Measurements from ENCODE around the gene DLGAP4. TPM values are rescaled to one million over a fixed set of nuclear protein-coding genes. Genes with fewer than 3 reads are reported as not detected.

The DLGAP4 gene
- total and polyA plus RNA-seq, 9 donors: 18.2 to 75.9 (median 53.1) TPM

DNA sequence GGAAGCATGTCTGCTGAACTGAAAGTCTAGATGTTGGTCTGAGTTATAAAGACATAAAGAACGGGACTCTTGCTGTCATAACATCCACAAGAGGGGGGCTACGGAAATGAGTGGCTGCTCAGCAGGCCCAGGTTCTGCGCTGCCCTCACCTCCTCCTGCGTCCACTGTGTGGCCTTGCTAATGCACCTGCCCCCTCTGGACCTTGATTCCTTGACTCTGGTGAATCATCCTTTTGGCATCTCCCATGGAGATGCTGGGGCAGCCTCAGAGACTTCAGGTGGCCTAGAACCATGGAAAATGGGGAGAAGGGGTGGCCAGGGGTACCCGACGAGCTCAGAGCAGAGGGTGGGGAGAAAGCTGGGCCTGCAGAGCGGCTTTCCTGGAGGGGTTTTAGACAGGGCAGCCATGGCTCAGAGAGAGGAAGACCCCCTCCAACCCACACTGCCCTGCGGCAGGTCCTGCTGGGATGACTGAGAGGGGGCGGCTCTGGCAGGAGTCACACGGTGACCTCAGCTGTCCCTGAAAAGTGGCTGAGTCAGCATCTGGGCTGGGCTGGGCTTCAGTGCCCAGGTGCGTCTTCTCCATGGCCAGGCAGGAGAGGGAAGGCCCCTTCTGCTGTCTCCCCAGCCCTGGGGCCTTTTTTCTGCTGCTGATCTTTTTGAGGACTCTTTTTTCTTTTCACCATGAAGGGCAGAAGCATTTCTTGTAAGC lies 46.9 kb downstream of the DLGAP4 start:
- WGBS, 3 donors: 51 to 61% (median 53%) methylated on average over 11 of the region's 11 CpGs
- no peaks in the 10 kb centered on the region for H3K9me3 ChIP-seq
- DNase-seq: no peak
- no peak overlapping the region for H3K4me3 ChIP-seq
- H3K4me1 ChIP-seq (ENCODE audit: insufficient read depth): no peaks in the 10 kb centered on the region
- intact Hi-C loops (cut with DNase I): no loop called here
- H3K27ac ChIP-seq: no peak overlapping the region
- no peaks in the 10 kb centered on the region for H3K36me3 ChIP-seq
- H3K27me3 ChIP-seq: no peaks in the 10 kb centered on the region
- TF ChIP-seq POLR2A (IDR thresholded peaks at IDR 0.05): no peak
- no peak for TF ChIP-seq EP300 (IDR thresholded peaks at IDR 0.05)
- no peak for TF ChIP-seq CTCF (IDR thresholded peaks at IDR 0.05)

DNA sequence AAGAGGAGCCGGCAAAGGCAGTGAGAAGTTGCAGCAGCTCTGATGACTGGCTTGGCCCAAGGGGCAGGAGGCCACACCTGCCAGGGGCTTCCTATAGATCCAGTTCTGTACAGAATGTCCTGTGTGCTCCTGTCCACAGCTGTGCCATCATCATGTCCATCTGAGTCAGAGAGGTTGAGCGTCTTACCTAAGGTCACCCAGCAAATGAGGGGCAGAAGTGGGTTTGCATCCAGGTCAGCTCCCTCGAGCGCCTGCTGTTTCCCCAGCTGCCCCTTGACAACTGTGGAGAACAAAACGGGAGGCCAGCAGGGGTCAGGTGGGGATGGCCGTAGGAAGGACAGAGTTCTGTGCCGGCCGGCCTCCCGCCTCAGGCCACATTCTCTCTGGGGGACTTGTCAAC lies 47.6 kb downstream of the DLGAP4 start:
- Histone ChIP-seq H3K27ac (no peak overlapping the region), H3K36me3 (no peaks in the 10 kb centered on the region), H3K4me1 (ENCODE audit: insufficient read depth) (no peaks in the 10 kb centered on the region), H3K9me3 (no peaks in the 10 kb centered on the region), H3K27me3 (no peaks in the 10 kb centered on the region), H3K4me3 (no peak overlapping the region)
- intact Hi-C loops (cut with DNase I): no loop called here
- TF ChIP-seq CTCF (IDR thresholded peaks at IDR 0.05): no peak
- TF ChIP-seq EP300 (IDR thresholded peaks at IDR 0.05): no peak
- TF ChIP-seq POLR2A (IDR thresholded peaks at IDR 0.05): no peak
- DNase-seq: no peak
- 63 to 71% (median 68%) methylated on average over 9 of the region's 9 CpGs for WGBS, 3 donors

DNA sequence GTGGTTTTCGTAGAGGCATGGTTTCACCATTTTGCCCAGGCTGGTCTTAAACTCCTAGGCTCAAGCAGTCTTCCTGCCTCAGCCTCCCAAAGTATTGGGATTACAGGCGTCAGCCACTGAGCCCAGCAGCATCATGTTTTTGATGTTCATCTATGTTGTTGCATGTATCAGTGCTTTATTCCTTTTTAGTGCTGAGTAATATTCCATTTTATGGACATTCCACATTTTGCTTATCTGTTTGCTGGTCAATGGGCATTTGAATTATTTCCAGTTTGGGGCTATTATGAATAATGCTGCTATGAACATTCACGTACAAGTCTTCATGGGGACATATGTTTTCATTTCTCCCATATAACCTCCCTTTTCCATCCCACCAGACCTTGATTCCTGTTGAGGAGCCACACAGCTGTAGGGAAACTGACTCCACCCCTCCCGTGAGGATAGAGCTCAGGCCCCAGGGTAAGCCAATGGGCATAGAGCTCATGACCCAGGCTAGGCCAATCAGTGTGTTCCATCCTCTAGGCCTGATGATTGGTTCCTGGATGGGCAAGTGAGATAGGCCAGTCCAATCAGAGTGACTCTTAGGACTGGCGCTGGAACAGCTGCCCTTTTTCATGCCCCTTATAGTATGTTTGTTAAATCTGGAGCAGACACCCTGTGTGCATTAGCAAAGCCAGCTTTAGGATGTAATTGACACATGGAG lies 49.5 kb downstream of the DLGAP4 start:
- DNase-seq: no peak
- WGBS, 3 donors: 85 to 89% (median 85%) methylated on average over 5 of the region's 5 CpGs
- intact Hi-C loops (cut with DNase I): no loop called here
- Histone ChIP-seq H3K27me3 (no peaks in the 10 kb centered on the region), H3K4me3 (no peak overlapping the region), H3K9me3 (no peaks in the 10 kb centered on the region), H3K36me3 (no peaks in the 10 kb centered on the region), H3K4me1 (ENCODE audit: insufficient read depth) (no peaks in the 10 kb centered on the region), H3K27ac (no peak overlapping the region)
- no peak for TF ChIP-seq EP300 (IDR thresholded peaks at IDR 0.05)
- no peak for TF ChIP-seq POLR2A (IDR thresholded peaks at IDR 0.05)
- TF ChIP-seq CTCF (IDR thresholded peaks at IDR 0.05): no peak

DNA sequence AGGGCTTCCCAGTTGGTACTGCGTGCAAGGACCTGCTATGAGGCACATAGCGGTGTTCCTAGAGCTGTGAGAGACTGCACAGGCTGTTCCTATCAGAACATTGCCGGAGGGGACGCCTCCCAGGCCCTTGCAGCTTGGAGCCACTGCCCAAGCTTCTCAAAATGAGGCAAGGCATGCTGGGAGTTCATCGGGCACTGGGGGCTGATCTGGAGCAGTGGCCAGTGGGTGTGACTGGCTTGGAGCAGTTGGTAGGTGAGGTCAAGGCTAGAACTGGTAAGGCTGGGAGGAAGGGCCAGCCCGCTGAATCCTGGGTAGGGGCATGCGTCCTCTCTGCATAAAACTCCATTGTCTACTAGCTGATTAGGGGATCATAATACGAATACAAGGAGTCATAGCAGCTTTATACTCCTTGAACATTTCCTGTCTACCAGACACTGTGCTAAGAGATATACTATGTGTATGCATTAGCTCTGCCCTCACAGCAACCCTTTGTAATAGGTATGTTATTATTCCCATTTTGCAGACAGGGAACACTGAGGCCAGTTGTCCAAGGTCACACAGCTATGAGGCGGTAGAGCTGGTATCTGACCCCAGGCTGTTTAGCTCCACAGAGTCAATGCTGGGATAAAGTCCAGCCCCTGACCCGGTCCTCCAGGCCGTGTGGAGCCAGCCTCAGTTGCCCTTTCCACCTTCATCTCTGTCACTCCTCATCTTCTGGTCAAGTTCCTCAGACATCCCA lies 53.7 kb downstream of the DLGAP4 start:
- no peaks in the 10 kb centered on the region for H3K9me3 ChIP-seq
- DNase-seq: no peak
- no peaks in the 10 kb centered on the region for H3K36me3 ChIP-seq
- intact Hi-C loops (cut with DNase I): no loop called here
- no peak for TF ChIP-seq EP300 (IDR thresholded peaks at IDR 0.05)
- TF ChIP-seq CTCF (IDR thresholded peaks at IDR 0.05): no peak
- no peak for TF ChIP-seq POLR2A (IDR thresholded peaks at IDR 0.05)
- H3K27me3 ChIP-seq: no peaks in the 10 kb centered on the region
- whole genome bisulfite sequencing, 3 donors: 72 to 81% (median 76%) methylated on average over 11 of the region's 11 CpGs
- H3K27ac ChIP-seq: no peak overlapping the region
- no peaks in the 10 kb centered on the region for H3K4me1 ChIP-seq (ENCODE audit: insufficient read depth)
- no peak overlapping the region for H3K4me3 ChIP-seq

Data from ovary (tissue), 9 donors.